Hypothalamus (tissue), 51 donors: ENCODE measurements around the gene PCDHA4.
"Not testable (repeated sequence)": the region's sequence is repeated elsewhere in the genome, so short reads cannot be mapped to it uniquely, and the experiment has no call there.

ENCODE experiments used
- DNase-seq, 51 donors: peaks; one replicate each; lab custom pipeline; 2025; lab: John Stamatoyannopoulos, UW

Gene PCDHA4

DNA sequence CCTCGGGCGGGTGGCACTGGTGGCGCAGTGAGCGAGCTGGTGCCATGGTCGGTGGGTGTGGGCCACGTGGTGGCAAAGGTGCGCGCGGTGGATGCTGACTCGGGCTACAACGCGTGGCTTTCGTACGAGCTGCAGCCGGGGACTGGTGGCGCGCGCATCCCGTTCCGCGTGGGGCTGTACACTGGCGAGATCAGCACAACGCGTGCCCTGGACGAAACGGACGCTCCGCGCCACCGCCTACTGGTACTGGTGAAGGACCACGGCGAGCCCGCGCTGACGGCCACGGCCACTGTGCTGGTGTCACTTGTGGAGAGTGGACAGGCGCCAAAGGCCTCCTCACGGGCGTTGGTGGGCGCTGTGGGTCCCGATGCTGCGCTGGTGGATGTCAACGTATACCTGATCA lies 2.0 kb downstream of the PCDHA4 start:
- DNase-seq = no peak

DNA sequence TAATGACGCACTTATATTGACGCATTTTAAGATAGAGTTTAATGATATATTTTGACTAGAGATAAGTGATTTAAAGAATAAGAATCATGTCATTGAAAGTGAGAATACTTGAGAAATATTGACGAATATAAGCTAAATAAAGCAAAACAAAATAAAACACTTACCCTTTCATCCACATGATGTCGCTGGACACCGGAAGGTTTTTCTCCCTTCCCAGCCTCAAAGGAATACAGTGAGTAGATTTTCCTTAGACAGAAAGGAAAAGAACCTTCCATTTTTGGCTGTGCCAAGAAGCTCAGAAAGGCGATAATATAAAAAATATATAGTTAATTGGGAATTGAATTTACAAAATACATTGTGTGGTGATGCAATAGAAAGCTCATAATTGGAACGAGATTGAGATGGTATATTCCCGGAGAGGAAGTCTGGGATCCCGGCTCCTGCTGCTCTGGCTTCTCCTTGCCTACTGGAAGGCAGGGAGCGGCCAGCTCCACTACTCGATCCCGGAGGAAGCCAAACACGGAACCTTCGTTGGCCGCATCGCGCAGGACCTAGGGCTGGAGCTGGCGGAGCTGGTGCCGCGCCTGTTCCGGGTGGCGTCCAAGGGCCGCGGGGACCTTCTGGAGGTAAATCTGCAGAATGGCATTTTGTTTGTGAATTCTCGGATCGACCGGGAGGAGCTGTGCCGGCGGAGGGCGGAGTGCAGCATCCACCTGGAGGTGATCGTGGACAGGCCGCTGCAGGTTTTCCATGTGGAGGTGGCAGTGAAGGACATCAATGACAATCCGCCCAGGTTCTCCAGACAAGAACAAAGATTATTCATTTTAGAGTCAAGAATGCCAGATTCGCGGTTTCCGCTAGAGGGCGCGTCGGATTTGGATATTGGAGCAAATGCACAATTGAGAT lies 14.8 kb downstream of the PCDHA4 start, which contains the start of gene PCDHA5:
Gene PCDHA5 (plus strand): TSS at position 239 of the 906 bp plus-strand sequence.
- DNase-seq = peak in 7 of 51 donors; percentile 4 to 44 (median 23)

- DNase-seq = no peak
These were observed 15.4 kb downstream of the PCDHA4 start for GRCh38 chr5:140822281-140822629.

GRCh38 chr5:140822969-140823368 lies 16.1 kb downstream of the PCDHA4 start:
- not testable (repeated sequence) for DNase-seq

GRCh38 chr5:140823475-140823874 lies 16.6 kb downstream of the PCDHA4 start:
- DNase-seq = no peak

- peak in 1 of 51 donors; percentile 5 for DNase-seq
These were observed 21.0 kb downstream of the PCDHA4 start, which contains the start of gene PCDHA6 for GRCh38 chr5:140827704-140828361. Gene PCDHA6, plus strand, starts transcription at chr5:140827960. Its CDS starts 132 bp downstream, at chr5:140828092.

DNA sequence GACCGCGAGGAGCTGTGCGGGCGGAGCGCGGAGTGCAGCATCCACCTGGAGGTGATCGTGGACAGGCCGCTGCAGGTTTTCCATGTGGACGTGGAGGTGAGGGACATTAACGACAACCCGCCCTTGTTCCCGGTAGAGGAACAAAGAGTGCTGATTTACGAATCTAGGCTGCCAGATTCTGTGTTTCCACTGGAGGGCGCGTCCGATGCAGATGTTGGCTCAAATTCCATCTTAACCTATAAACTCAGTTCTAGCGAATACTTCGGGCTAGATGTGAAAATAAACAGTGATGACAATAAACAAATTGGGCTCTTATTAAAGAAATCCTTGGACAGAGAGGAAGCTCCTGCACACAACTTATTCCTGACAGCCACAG lies 21.5 kb downstream of the PCDHA4 start:
- no peak for DNase-seq

DNA sequence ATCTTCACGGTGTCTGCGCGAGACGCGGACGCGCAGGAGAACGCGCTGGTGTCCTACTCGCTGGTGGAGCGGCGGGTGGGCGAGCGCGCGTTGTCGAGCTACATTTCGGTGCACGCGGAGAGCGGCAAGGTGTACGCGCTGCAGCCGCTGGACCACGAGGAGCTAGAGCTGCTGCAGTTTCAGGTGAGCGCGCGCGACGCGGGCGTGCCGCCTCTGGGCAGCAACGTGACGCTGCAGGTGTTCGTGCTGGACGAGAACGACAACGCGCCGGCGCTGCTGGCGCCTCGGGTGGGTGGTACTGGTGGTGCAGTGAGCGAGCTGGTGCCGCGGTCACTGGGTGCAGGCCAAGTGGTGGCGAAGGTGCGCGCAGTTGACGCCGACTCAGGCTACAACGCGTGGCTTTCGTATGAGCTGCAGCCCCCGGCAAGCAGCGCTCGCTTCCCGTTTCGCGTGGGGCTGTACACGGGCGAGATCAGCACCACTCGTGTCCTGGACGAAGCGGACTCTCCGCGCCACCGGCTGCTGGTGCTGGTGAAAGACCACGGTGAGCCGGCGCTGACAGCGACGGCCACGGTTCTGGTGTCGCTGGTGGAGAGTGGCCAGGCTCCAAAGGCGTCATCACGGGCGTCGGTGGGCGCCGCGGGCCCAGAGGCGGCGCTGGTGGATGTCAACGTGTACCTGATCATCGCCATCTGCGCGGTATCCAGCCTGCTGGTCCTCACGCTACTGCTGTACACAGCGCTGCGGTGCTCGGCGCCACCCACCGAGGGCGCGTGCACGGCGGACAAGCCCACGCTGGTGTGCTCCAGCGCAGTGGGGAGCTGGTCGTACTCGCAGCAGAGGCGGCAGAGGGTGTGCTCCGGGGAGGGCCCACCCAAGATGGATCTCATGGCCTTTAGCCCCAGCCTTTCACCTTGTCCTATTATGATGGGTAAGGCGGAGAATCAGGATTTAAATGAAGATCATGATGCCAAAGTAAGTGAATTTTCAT lies 22.9 kb downstream of the PCDHA4 start:
- not testable (repeated sequence) for DNase-seq

DNA sequence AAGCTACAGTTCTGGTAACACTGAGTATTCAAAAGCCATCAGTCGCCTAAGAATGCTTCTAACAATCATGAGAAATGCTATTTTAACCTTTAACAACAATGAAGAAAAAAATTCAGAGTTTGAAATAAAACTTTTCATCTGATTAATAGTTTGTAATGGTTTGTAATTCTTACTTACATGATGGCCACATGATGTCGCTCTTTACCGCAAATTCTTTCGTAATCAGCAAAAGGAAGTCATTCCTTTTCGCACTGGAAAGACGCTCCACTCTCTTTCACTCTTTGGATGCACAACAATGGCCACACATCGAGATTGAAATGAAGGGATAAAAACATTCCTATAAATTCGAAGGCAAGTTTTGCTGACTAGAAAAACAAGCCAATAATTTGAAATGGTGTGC lies 27.1 kb downstream of the PCDHA4 start, which contains the start of gene PCDHA7:
Gene PCDHA7 (plus strand): TSS at position 277 of the 400 bp plus-strand sequence. CDS start 115 bp downstream, at position 392.
- peak in 1 of 51 donors; percentile 36 for DNase-seq

- peak in 1 of 51 donors; percentile 21 for DNase-seq
These were observed 27.7 kb downstream of the PCDHA4 start for GRCh38 chr5:140834439-140835008.

DNA sequence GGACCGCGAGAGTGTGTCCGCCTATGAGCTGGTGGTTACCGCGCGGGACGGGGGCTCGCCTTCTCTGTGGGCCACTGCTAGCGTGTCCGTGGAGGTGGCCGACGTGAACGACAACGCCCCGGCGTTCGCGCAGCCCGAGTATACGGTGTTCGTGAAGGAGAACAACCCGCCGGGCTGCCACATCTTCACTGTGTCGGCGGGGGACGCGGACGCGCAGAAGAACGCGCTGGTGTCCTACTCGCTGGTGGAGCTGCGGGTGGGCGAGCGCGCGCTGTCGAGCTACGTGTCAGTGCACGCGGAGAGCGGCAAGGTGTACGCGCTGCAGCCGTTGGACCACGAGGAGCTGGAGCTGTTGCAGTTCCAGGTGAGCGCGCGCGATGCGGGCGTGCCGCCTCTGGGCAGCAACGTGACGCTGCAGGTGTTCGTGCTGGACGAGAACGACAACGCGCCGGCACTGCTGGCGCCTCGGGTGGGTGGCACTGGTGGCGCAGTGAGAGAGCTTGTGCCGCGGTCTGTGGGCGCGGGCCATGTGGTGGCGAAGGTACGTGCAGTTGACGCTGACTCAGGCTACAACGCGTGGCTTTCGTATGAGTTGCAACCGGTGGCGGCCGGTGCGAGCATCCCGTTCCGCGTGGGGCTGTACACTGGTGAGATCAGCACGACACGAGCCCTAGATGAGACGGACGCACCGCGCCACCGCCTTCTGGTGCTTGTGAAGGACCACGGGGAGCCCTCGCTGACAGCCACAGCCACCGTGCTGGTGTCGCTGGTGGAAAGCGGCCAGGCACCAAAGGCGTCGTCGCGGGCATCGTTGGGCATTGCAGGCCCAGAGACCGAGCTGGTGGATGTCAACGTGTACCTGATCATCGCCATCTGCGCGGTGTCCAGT lies 29.0 kb downstream of the PCDHA4 start:
- DNase-seq = no peak

DNA sequence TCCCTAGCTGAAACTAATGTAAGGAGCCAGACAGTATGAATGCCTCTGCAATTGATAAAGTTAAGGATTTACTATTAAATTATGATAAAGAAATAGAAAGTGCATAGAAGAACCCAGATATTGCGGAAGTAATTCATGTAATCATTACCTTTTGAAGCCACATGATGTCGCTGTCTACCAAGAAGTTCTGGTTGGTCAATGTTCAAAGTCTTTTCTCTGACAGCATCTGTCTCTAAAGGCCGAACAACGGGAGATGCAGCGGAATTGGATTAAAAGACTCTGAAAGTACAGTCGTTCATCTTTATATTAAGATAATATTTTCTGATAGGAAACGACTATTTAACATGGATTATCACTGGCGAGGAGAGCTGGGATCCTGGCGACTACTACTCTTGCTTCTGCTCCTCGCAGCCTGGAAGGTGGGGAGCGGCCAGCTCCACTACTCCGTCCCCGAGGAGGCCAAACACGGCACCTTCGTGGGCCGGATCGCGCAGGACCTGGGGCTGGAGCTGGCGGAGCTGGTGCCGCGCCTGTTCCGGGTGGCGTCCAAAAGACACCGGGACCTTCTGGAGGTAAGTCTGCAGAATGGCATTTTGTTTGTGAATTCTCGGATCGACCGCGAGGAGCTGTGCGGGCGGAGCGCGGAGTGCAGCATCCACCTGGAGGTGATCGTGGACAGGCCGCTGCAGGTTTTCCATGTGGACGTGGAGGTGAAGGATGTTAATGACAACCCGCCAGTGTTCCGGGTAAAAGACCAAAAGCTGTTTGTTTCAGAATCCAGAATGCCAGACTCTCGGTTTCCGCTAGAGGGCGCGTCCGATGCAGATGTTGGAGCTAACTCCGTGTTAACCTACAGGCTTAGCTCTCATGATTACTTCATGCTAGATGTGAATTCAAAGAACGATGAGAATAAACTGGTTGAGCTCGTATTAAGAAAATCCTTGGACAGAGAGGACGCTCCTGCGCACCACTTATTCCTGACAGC lies 34.4 kb downstream of the PCDHA4 start, which contains the start of gene PCDHA8:
Gene PCDHA8 (plus strand): TSS at position 210 of the 985 bp plus-strand sequence. CDS start 135 bp downstream, at position 345.
- peak in 5 of 51 donors; percentile 19 to 48 (median 35) for DNase-seq

GRCh38 chr5:140842798-140843733 lies 36.2 kb downstream of the PCDHA4 start:
- no peak for DNase-seq

GRCh38 chr5:140848139-140849102 lies 41.6 kb downstream of the PCDHA4 start, which contains the start of gene PCDHA9:
Gene PCDHA9, plus strand, starts transcription at chr5:140848382. Its CDS starts 114 bp downstream, at chr5:140848496.
- DNase-seq = not testable (repeated sequence)
